ENCODE results near the gene MYADML2.

DNA sequence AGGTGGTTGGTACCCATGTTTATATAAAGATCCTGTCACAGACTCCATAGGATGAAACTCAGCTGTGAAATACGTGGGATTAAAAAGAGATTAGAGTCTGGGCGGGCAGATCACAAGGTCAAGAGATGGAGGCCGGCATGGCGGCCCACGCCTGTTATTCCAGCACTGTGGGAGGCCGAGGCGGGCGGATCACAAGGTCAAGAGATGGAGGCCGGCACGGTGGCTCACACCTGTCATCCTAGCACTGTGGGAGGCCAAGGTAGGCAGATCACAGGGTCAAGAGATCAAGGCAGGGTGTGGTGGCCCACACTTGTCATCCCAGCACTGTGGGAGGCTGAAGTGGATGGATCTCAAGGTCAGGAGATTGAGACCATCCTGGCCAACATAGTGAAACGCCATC lies 51.6 kb downstream of the MYADML2 start:
- TF ChIP-seq, protein P1, sequence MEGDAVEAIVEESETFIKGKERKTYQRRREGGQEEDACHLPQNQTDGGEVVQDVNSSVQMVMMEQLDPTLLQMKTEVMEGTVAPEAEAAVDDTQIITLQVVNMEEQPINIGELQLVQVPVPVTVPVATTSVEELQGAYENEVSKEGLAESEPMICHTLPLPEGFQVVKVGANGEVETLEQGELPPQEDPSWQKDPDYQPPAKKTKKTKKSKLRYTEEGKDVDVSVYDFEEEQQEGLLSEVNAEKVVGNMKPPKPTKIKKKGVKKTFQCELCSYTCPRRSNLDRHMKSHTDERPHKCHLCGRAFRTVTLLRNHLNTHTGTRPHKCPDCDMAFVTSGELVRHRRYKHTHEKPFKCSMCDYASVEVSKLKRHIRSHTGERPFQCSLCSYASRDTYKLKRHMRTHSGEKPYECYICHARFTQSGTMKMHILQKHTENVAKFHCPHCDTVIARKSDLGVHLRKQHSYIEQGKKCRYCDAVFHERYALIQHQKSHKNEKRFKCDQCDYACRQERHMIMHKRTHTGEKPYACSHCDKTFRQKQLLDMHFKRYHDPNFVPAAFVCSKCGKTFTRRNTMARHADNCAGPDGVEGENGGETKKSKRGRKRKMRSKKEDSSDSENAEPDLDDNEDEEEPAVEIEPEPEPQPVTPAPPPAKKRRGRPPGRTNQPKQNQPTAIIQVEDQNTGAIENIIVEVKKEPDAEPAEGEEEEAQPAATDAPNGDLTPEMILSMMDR (IDR thresholded peaks at IDR 0.05) = no peak
- no peak for TF ChIP-seq POLR2A (IDR thresholded peaks at IDR 0.05)
